T-helper 2 cell treated with Interferon-gamma antibody and Interleukin-4, amounts not matched to agents 5 μg/mL and 100 μg/mL, for 36 hours (primary cell): Measurements from ENCODE around the gene LETMD1.
A peak's percentile ranks its signal among the peaks of the same experiment; 100 is the strongest.
"Not testable (repeated sequence)": the region's sequence is repeated elsewhere in the genome, so short reads cannot be mapped to it uniquely, and the experiment has no call there.

ENCODE experiments used
- DNase-seq: peaks from one replicate; pipeline ENCODE4 v3.0.0; 2021; ENCODE audit warnings: low spot score
- H3K27ac Mint-ChIP-seq: one replicate; pipeline ENCODE4 v1.8.0; 2021; ENCODE audit warnings: mild to moderate bottlenecking, mixed read lengths
- H3K27me3 Mint-ChIP-seq: one replicate; pipeline ENCODE4 v1.8.0; 2021; ENCODE audit warnings: low read depth, mixed read lengths
- H3K36me3 Mint-ChIP-seq: one replicate; pipeline ENCODE4 v1.8.0; 2021; ENCODE audit warnings: low read depth, mixed read lengths
- H3K4me1 Mint-ChIP-seq: one replicate; pipeline ENCODE4 v1.8.0; 2021; ENCODE audit warnings: low read depth, mixed read lengths
- H3K4me3 Mint-ChIP-seq: one replicate; pipeline ENCODE4 v1.8.0; 2022; ENCODE audit warnings: mild to moderate bottlenecking, moderate library complexity, mixed read lengths
- H3K9me3 Mint-ChIP-seq: one replicate; pipeline ENCODE4 v1.8.0; 2021; ENCODE audit warnings: mixed read lengths

LETMD1 gene

DNA sequence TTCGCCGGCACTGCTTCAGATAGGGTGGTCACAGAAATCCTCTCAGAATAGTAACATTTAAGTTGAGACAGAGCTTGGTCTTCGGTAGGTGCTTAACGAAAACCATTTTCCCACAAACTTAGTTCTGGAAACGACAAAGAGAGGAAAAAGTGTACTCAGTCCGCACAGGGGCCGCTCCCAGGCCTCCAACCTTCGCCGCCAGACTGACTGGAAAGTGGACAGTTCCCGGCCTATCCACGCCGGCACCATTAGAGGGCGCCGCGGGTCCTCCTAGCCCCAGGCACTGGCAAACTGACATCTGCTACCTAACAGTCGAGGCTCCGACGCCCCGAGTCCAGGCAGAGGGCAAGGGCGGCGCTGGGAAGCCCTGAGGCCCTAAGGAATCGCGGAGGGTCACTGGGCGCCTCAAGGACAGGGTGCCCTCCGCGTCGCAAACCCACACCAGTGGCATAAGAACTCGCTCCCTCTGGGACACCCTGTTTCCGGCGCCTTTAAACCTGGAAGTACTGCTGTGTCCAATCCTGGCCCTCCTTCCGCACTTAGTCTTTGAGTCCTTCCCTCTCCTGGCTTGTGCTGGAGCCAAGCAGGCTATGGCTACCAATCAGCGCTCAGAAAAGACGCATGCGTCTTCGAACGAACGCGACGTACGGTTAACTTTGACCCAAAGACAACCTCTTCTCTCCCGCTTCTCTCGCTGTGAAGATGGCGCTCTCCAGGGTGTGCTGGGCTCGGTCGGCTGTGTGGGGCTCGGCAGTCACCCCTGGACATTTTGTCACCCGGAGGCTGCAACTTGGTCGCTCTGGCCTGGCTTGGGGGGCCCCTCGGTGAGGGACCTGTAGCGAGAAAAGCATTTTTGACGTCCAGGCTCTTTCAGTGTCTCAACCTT is at the start of gene LETMD1:
Gene LETMD1 (plus strand): TSS at position 673 of the 886 bp plus-strand sequence. CDS start 30 bp downstream, at position 703.
- Mint-ChIP-seq H3K9me3 (no peaks in the 10 kb centered on the region), H3K4me3 (peak within 1 kb of the TSS; percentile 94), H3K27ac (peak within 1 kb of the TSS; percentile 93), H3K36me3 (peaks cover 8% of the 10 kb centered on the region), H3K27me3 (no peaks in the 10 kb centered on the region), H3K4me1 (peaks cover 24% of the 10 kb centered on the region)
- peak; percentile 91 for DNase-seq

GRCh38 chr12:50999093-50999492 is 49.0 kb upstream of the LETMD1 start:
- no peak for DNase-seq
- H3K36me3 Mint-ChIP-seq: peaks cover 46% of the 10 kb centered on the region
- H3K4me1 Mint-ChIP-seq: no peaks in the 10 kb centered on the region
- H3K4me3 Mint-ChIP-seq: no peak overlapping the region
- H3K27me3 Mint-ChIP-seq: no peaks in the 10 kb centered on the region
- H3K27ac Mint-ChIP-seq: peak overlapping the region; percentile 10
- no peaks in the 10 kb centered on the region for H3K9me3 Mint-ChIP-seq

DNA sequence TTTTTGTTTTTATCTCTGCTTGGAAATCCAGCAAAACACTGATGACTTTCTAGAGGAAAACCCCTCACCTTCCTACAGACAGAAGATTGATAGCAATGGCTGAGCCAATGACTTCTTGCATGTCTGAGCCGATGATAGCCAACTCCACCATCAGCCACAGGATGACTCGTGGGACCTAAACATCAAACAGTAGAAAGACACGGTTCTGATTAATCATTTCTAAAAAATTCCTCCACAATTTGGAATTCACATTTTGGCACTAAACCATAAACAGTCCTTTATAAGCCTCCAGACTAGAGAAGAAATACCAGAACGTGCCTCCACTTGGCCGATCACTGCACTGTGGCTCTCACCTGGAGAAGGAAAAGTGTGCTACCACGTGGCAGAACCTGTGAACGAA is 47.9 kb upstream of the LETMD1 start:
- peaks cover 45% of the 10 kb centered on the region for H3K36me3 Mint-ChIP-seq
- no peaks in the 10 kb centered on the region for H3K27me3 Mint-ChIP-seq
- H3K27ac Mint-ChIP-seq: no peak overlapping the region
- H3K4me1 Mint-ChIP-seq: no peaks in the 10 kb centered on the region
- no peak for DNase-seq
- H3K4me3 Mint-ChIP-seq: no peak overlapping the region
- no peaks in the 10 kb centered on the region for H3K9me3 Mint-ChIP-seq

DNA sequence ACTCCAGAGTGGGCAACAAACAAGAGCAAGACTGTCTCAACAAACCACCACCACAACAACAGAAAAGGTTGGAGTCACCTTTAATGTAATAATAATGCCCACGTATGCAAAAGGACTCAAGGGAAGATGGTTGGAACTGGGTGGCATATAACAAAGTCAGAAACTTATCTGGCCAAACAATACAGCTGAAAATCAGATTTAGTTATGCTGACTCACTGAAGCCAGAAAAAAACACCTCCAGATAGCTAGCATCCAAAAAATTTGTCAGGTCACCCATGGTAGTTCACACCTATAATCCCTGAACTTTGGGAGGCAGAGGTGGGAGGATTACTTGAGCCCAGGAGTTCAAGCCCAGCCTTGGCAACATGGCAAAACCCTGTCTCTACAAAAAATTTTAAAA is 46.3 kb upstream of the LETMD1 start:
- Mint-ChIP-seq H3K4me3 (no peak overlapping the region), H3K27me3 (no peaks in the 10 kb centered on the region), H3K27ac (no peak overlapping the region), H3K36me3 (peaks cover 41% of the 10 kb centered on the region), H3K4me1 (no peaks in the 10 kb centered on the region), H3K9me3 (no peaks in the 10 kb centered on the region)
- DNase-seq: no peak

- Mint-ChIP-seq H3K36me3 (peaks cover 42% of the 10 kb centered on the region), H3K27ac (no peak overlapping the region), H3K4me3 (no peak overlapping the region), H3K9me3 (no peaks in the 10 kb centered on the region), H3K27me3 (no peaks in the 10 kb centered on the region), H3K4me1 (peaks cover 8% of the 10 kb centered on the region)
- no peak for DNase-seq
Observed at GRCh38 chr12:51004504-51004903, 43.6 kb upstream of the LETMD1 start.

- Mint-ChIP-seq H3K27me3 (no peaks in the 10 kb centered on the region), H3K4me3 (no peak overlapping the region), H3K9me3 (no peaks in the 10 kb centered on the region), H3K36me3 (peaks cover 41% of the 10 kb centered on the region), H3K4me1 (peaks cover 8% of the 10 kb centered on the region), H3K27ac (no peak overlapping the region)
- DNase-seq: no peak
Observed at GRCh38 chr12:51005030-51005429, 43.1 kb upstream of the LETMD1 start.

DNA sequence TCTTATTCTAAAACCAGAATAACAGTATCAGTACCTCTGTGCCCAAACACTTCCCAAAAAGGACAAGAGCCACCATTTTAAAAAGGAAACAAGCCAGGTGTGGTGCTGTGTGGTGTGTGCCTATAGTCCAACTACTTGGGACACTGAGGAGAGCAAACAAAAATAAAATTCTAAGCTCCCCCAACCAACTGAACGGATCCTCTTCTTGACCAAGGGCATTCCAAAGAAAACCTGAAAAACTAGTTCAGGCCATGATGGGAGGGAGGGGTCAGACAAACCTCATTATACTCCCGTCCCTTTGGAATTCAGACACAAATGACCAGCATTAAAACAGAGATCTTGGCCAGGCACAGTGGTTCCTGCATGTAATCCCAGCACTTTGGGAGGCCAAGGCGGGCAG is 42.5 kb upstream of the LETMD1 start:
- H3K9me3 Mint-ChIP-seq: no peaks in the 10 kb centered on the region
- no peaks in the 10 kb centered on the region for H3K27me3 Mint-ChIP-seq
- peaks cover 8% of the 10 kb centered on the region for H3K4me1 Mint-ChIP-seq
- H3K4me3 Mint-ChIP-seq: no peak overlapping the region
- peaks cover 35% of the 10 kb centered on the region for H3K36me3 Mint-ChIP-seq
- no peak for DNase-seq
- H3K27ac Mint-ChIP-seq: no peak overlapping the region

DNA sequence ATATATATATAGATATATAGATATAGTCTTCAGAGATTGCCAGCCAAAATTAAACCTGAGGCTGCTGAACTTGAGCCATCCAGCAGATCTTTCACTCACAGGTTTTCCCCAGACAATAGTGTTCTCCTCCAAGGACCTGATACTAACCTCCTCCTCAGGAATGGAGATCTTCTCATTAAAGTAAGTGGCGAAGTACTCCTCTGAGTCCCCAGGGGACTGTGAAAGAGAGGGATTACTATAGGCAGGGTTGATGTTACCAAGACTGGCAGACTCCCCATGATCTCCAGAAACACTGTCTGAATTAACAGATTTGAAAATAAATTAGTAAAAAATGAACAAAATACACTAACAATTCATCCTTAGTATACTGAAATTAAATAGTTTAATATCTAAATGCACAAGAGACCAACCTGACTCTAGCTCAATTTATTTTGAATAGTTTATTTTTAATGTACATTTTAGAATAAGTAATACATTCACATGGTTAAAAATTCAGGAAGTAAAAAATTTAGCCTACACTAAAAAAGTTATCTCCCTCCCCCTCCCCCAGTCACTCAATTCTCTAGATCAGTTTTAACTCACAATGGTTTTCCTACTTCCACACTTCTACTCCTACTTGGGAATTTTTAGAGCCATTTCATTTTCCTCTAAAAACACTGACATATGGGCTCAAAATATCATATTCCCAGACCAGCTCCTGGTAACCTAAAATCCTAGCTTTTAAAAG is 39.6 kb upstream of the LETMD1 start:
- no peaks in the 10 kb centered on the region for H3K27me3 Mint-ChIP-seq
- H3K36me3 Mint-ChIP-seq: peaks cover 28% of the 10 kb centered on the region
- DNase-seq: no peak
- H3K27ac Mint-ChIP-seq: no peak overlapping the region
- H3K9me3 Mint-ChIP-seq: no peaks in the 10 kb centered on the region
- peak overlapping the region; percentile 44 for H3K4me3 Mint-ChIP-seq
- peaks cover 20% of the 10 kb centered on the region for H3K4me1 Mint-ChIP-seq

DNA sequence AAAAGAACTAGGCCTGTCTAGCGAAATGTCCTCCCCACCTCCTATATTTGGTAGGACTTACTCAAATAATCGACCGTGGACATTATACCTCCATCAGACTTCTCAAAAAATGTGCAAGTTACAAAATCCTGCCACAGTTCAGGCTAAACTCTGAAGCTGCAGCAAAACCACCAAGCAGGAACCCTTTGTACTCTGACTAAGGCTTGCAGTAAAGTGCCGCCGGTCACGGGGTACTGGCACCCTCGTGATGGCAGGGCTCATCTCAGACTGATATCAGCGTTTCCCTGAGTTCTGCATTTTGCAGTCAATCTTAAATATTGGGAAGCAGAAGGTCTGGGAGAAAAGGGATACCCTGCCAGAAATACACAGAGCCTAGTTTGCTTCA is 39.1 kb upstream of the LETMD1 start:
- Mint-ChIP-seq H3K27ac (no peak overlapping the region), H3K4me3 (peak overlapping the region; percentile 44), H3K4me1 (peaks cover 20% of the 10 kb centered on the region), H3K36me3 (peaks cover 25% of the 10 kb centered on the region), H3K27me3 (no peaks in the 10 kb centered on the region), H3K9me3 (no peaks in the 10 kb centered on the region)
- DNase-seq: peak; percentile 24

GRCh38 chr12:51011955-51012354 is 36.2 kb upstream of the LETMD1 start:
- Mint-ChIP-seq H3K4me3 (no peak overlapping the region), H3K27ac (no peak overlapping the region), H3K9me3 (no peaks in the 10 kb centered on the region), H3K4me1 (peaks cover 20% of the 10 kb centered on the region), H3K36me3 (peaks cover 11% of the 10 kb centered on the region), H3K27me3 (no peaks in the 10 kb centered on the region)
- DNase-seq: no peak

DNA sequence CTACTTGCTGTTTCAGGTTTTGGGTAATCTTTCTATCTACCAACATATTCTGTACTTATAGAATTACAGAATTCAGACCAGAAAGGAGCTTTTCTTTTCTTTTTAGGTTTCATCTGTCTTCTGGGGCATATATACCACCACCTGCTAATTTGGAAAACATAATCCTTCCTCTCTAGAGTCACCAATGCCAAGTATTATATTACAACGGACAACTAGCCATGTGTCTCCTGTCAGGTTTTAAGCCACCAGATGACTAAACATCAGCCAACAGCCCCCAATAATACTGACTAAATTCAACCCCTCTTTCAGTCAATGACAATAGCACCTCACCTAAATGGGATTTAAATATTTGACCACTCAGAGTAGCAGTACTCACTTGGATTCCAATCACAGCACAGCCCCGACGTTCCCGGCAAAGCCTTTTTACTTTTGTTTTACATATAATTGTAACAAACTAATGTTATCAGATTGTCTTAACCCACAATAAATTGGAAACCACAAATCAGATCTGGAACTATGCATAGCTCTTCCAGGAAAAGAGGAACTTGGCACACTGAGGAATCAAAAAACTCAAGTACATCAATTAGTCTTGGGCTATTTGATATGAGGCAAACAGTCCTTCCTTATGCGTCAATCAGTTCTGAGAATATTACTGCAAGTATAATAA is 35.4 kb upstream of the LETMD1 start:
- no peak for DNase-seq
- Mint-ChIP-seq H3K4me3 (no peak overlapping the region), H3K9me3 (no peaks in the 10 kb centered on the region), H3K27me3 (no peaks in the 10 kb centered on the region), H3K4me1 (peaks cover 20% of the 10 kb centered on the region), H3K27ac (no peak overlapping the region), H3K36me3 (peaks cover 6% of the 10 kb centered on the region)

- H3K27me3 Mint-ChIP-seq: no peaks in the 10 kb centered on the region
- DNase-seq: no peak
- H3K9me3 Mint-ChIP-seq: no peaks in the 10 kb centered on the region
- H3K36me3 Mint-ChIP-seq: peaks cover 4% of the 10 kb centered on the region
- no peak overlapping the region for H3K27ac Mint-ChIP-seq
- peaks cover 20% of the 10 kb centered on the region for H3K4me1 Mint-ChIP-seq
- no peak overlapping the region for H3K4me3 Mint-ChIP-seq
Observed at GRCh38 chr12:51013441-51013840, 34.7 kb upstream of the LETMD1 start.

DNA sequence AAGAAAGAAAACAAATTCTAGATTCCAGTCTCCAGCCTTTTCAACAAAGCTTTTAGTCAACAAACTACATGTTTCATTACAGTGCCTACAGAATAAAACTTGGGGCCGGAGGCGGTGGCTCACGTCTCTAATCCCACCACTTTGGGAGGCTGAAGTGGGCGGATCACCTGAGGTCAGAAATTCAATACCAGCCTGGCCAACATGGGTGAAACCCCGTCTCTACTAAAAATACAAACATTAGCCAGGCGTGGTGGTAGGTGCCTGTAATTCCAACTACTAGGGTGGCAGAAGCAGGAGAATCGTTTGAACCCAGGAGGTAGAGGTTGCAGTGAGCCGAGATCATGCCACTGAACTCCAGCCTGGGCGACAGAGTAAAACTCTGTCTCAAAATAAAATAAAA is 33.7 kb upstream of the LETMD1 start:
- not testable (repeated sequence) for H3K4me3 Mint-ChIP-seq, H3K27ac Mint-ChIP-seq, DNase-seq, H3K9me3 Mint-ChIP-seq, H3K36me3 Mint-ChIP-seq, H3K27me3 Mint-ChIP-seq
- H3K4me1 Mint-ChIP-seq: peaks cover 16% of the 10 kb centered on the region

- no peak overlapping the region for H3K27ac Mint-ChIP-seq
- H3K36me3 Mint-ChIP-seq: no peaks in the 10 kb centered on the region
- peaks cover 27% of the 10 kb centered on the region for H3K4me1 Mint-ChIP-seq
- DNase-seq: no peak
- H3K4me3 Mint-ChIP-seq: no peak overlapping the region
- no peaks in the 10 kb centered on the region for H3K27me3 Mint-ChIP-seq
- no peaks in the 10 kb centered on the region for H3K9me3 Mint-ChIP-seq
Observed at GRCh38 chr12:51017452-51017851, 30.7 kb upstream of the LETMD1 start.
